Skeletal muscle tissue (tissue), 4 donors: ENCODE results near the gene THPO. TPM values are rescaled to one million over a fixed set of nuclear protein-coding genes. Genes with fewer than 3 reads are reported as not detected.
A peak's percentile ranks its signal among the peaks of the same experiment; 100 is the strongest.

Source experiments
- H3K27ac ChIP-seq: one replicate; pipeline ENCODE4 v1.7.0; 2013; ENCODE audit warnings: mild to moderate bottlenecking, low read depth, low read length, inconsistent platforms
- H3K27me3 ChIP-seq, 3 donors: one replicate each; pipeline ENCODE4 v1.7.0; 2013; ENCODE audit warnings: low read length in 3 of 3; ENCODE audit not compliant: control insufficient read depth in 3 of 3, insufficient read depth in 3 of 3
- H3K36me3 ChIP-seq, 3 donors: one replicate each; pipeline ENCODE4 v1.7.0; 2013; ENCODE audit warnings: low read length in 3 of 3; ENCODE audit not compliant: control insufficient read depth in 3 of 3, insufficient read depth in 3 of 3
- H3K4me1 ChIP-seq, 3 donors: one replicate each; pipeline ENCODE4 v1.7.0; 2013; ENCODE audit warnings: low read length in 3 of 3, mild to moderate bottlenecking in 3 of 3; ENCODE audit not compliant: control insufficient read depth in 3 of 3, insufficient read depth in 3 of 3
- H3K4me3 ChIP-seq, 3 donors: one replicate each; pipeline ENCODE4 v1.7.0; 2013; ENCODE audit warnings: low read length in 3 of 3
- H3K9ac ChIP-seq, 3 donors: one replicate each; pipeline ENCODE4 v1.7.0; 2013; ENCODE audit warnings: low read length in 3 of 3, mild to moderate bottlenecking in 3 of 3, moderate library complexity in 2 of 3, low read depth in 1 of 3
- H3K9me3 ChIP-seq, 3 donors: one replicate each; pipeline ENCODE4 v1.7.0; 2013; ENCODE audit warnings: low read length in 3 of 3; ENCODE audit not compliant: control insufficient read depth in 3 of 3
- total RNA-seq: library from RNA; depleted of rRNA; stranded (reverse); fragments of >200 nt; gene quantifications from one replicate; pipeline ENCODE4 v1.2.3, GENCODE V29; 2014
- donor health status: Osteomylitis.

THPO gene
- under 0.01 TPM for total RNA-seq

GRCh38 chr3:184377882-184378445 is at the start of gene THPO:
Gene THPO (minus strand): TSS chr3:184378207. CDS start chr3:184376259, 1,948 bp downstream.
- peaks cover 0 to 19% (median 9%) of the 10 kb centered on the region in 3 donors for H3K27me3 ChIP-seq
- H3K9me3 ChIP-seq = no peaks in the 10 kb centered on the region
- H3K36me3 ChIP-seq = peaks cover 1 to 19% (median 7%) of the 10 kb centered on the region in 3 donors
- peak within 1 kb of the TSS; percentile 46 to 66 (median 61) for H3K4me3 ChIP-seq
- H3K9ac ChIP-seq = peak within 1 kb of the TSS; percentile 68 to 84 (median 77)
- H3K27ac ChIP-seq = peak within 1 kb of the TSS; percentile 88
- H3K4me1 ChIP-seq = peaks cover 38 to 47% (median 43%) of the 10 kb centered on the region in 3 donors

GRCh38 chr3:184426691-184427141 is 48.7 kb upstream of the THPO start:
- Histone ChIP-seq H3K9me3 (no peaks in the 10 kb centered on the region), H3K4me1 (peaks cover 0 to 2% (median 0%) of the 10 kb centered on the region in 3 donors), H3K36me3 (no peaks in the 10 kb centered on the region), H3K27me3 (no peaks in the 10 kb centered on the region), H3K4me3 (no peak overlapping the region), H3K27ac (no peak overlapping the region), H3K9ac (no peak overlapping the region)

- Histone ChIP-seq H3K9ac (no peak overlapping the region), H3K27ac (no peak overlapping the region), H3K9me3 (no peaks in the 10 kb centered on the region), H3K36me3 (no peaks in the 10 kb centered on the region), H3K27me3 (no peaks in the 10 kb centered on the region), H3K4me3 (no peak overlapping the region), H3K4me1 (no peaks in the 10 kb centered on the region)
Observed at GRCh38 chr3:184423561-184423960, 45.6 kb upstream of the THPO start.

GRCh38 chr3:184419171-184419570 is 41.2 kb upstream of the THPO start:
- Histone ChIP-seq H3K9ac (no peak overlapping the region), H3K27me3 (no peaks in the 10 kb centered on the region), H3K27ac (no peak overlapping the region), H3K36me3 (no peaks in the 10 kb centered on the region), H3K9me3 (no peaks in the 10 kb centered on the region), H3K4me1 (peaks cover 0 to 8% (median 4%) of the 10 kb centered on the region in 3 donors), H3K4me3 (no peak overlapping the region)

- H3K9me3 ChIP-seq = no peaks in the 10 kb centered on the region
- H3K27me3 ChIP-seq = no peaks in the 10 kb centered on the region
- no peaks in the 10 kb centered on the region for H3K36me3 ChIP-seq
- no peak overlapping the region for H3K4me3 ChIP-seq
- H3K4me1 ChIP-seq = peaks cover 0 to 8% (median 4%) of the 10 kb centered on the region in 3 donors
- no peak overlapping the region for H3K9ac ChIP-seq
- no peak overlapping the region for H3K27ac ChIP-seq
Observed at GRCh38 chr3:184417619-184418327, 39.8 kb upstream of the THPO start.

- no peak overlapping the region for H3K27ac ChIP-seq
- H3K4me3 ChIP-seq = no peak overlapping the region
- no peaks in the 10 kb centered on the region for H3K9me3 ChIP-seq
- H3K36me3 ChIP-seq = no peaks in the 10 kb centered on the region
- H3K27me3 ChIP-seq = no peaks in the 10 kb centered on the region
- peaks cover 0 to 8% (median 4%) of the 10 kb centered on the region in 3 donors for H3K4me1 ChIP-seq
- no peak overlapping the region for H3K9ac ChIP-seq
Observed at GRCh38 chr3:184415203-184415490, 37.1 kb upstream of the THPO start.

- Histone ChIP-seq H3K4me1 (peaks cover 0 to 8% (median 4%) of the 10 kb centered on the region in 3 donors), H3K4me3 (no peak overlapping the region), H3K27ac (no peak overlapping the region), H3K27me3 (no peaks in the 10 kb centered on the region), H3K9me3 (no peaks in the 10 kb centered on the region), H3K36me3 (no peaks in the 10 kb centered on the region), H3K9ac (no peak overlapping the region)
Observed at GRCh38 chr3:184414418-184415202, 36.6 kb upstream of the THPO start.

- no peak overlapping the region for H3K4me3 ChIP-seq
- no peaks in the 10 kb centered on the region for H3K4me1 ChIP-seq
- H3K9ac ChIP-seq = no peak overlapping the region
- H3K36me3 ChIP-seq = no peaks in the 10 kb centered on the region
- no peak overlapping the region for H3K27ac ChIP-seq
- no peaks in the 10 kb centered on the region for H3K9me3 ChIP-seq
- H3K27me3 ChIP-seq = no peaks in the 10 kb centered on the region
Observed at GRCh38 chr3:184409946-184410500, 32.0 kb upstream of the THPO start.

- no peak overlapping the region for H3K4me3 ChIP-seq
- no peaks in the 10 kb centered on the region for H3K4me1 ChIP-seq
- no peak overlapping the region for H3K9ac ChIP-seq
- H3K9me3 ChIP-seq = no peaks in the 10 kb centered on the region
- no peaks in the 10 kb centered on the region for H3K36me3 ChIP-seq
- no peaks in the 10 kb centered on the region for H3K27me3 ChIP-seq
- no peak overlapping the region for H3K27ac ChIP-seq
Observed at GRCh38 chr3:184409331-184409926, 31.4 kb upstream of the THPO start.
